Ovary (tissue), 3 donors: ENCODE data around the gene CD93.

Experiments
- POLR2A ChIP-seq: fragments of 450-650 bp; IDR thresholded peaks from one replicate; pipeline ENCODE4 v1.6.1; 2017; ENCODE audit warnings: antibody characterized with exemption, mild to moderate bottlenecking, moderate library complexity
- TF ChIP-seq, protein P1 (sequence below), 3 donors: fragments of 450-650 bp in 2 of 3; fragments of 200-600 bp in 1 of 3; IDR thresholded peaks; one replicate each; pipeline versions ENCODE4 v1.5.1 to v1.8.0; 2016 to 2022; ENCODE audit warnings: antibody characterized with exemption in 3 of 3, mild to moderate bottlenecking in 1 of 3
- donor health status: DM: no; HTN: no; CAD: no.

DNA sequence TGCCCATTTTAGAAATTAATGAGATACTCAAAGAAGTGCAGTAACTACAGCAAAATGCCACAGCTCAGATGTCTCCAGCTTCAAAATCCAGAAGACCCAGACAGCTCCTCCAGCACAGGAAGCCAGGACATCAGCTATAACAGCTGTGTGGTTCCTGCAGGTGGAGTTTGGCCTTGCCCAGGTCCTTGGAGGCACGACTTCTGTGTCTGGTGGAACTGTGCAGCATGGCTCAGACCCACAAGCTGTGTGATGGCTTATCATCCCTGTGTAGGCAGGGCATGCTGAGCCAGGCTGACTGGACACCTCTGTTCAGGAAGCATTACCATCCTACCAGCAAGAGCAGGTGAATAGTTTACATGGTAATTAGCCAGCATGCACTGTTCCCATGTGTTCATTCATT is 26.5 kb upstream of the CD93 start:
- TF ChIP-seq, protein P1, sequence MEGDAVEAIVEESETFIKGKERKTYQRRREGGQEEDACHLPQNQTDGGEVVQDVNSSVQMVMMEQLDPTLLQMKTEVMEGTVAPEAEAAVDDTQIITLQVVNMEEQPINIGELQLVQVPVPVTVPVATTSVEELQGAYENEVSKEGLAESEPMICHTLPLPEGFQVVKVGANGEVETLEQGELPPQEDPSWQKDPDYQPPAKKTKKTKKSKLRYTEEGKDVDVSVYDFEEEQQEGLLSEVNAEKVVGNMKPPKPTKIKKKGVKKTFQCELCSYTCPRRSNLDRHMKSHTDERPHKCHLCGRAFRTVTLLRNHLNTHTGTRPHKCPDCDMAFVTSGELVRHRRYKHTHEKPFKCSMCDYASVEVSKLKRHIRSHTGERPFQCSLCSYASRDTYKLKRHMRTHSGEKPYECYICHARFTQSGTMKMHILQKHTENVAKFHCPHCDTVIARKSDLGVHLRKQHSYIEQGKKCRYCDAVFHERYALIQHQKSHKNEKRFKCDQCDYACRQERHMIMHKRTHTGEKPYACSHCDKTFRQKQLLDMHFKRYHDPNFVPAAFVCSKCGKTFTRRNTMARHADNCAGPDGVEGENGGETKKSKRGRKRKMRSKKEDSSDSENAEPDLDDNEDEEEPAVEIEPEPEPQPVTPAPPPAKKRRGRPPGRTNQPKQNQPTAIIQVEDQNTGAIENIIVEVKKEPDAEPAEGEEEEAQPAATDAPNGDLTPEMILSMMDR (IDR thresholded peaks at IDR 0.05), result no peak
- TF ChIP-seq POLR2A, result no peak
